ENCODE measurements around the gene KLHL33. TPM values are rescaled to one million over a fixed set of nuclear protein-coding genes. Genes with fewer than 3 reads are reported as not detected.

KLHL33 gene
- total and polyA plus RNA-seq, 2 donors from 2014 or later = 0.24 to 0.72 TPM

DNA sequence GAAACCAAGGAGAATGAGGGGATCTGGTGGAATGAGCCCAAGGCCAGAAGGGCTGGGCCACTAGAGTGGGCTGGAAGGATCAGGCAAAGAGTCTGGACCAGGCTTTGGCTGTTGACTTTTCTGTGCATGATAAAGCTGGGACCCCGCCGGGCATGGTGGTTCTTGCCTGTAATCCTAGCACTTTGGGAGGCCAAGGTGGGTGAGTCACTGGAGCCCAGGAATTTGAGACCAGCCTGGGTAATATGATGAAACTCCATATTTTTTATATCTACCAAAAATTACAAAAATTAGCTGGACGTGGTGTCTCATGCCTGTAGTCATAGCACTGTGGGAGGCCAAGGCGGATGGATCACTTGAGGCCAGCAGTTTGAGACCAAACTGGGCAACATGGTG is 393 bp upstream of the KLHL33 start:
- H3K27me3 ChIP-seq (ENCODE audit: control insufficient read depth, insufficient read depth, low read length) = peaks cover 3% of the 10 kb centered on the region
- H3K9ac ChIP-seq (ENCODE audit: low read length in 3 of 3) = no peak overlapping the region
- H3K4me3 ChIP-seq (ENCODE audit: low read length in 3 of 3) = no peak overlapping the region
- no peak overlapping the region for H3K27ac ChIP-seq (ENCODE audit: low read depth in 2 of 2, low read length in 2 of 2)
- DNase-seq (no peak), FAIRE-seq (no peak)
- no peaks in the 10 kb centered on the region for H3K9me3 ChIP-seq (ENCODE audit: control insufficient read depth in 2 of 3, insufficient read depth in 1 of 3, low read length in 3 of 3)
- no peaks in the 10 kb centered on the region for H3K36me3 ChIP-seq (ENCODE audit: control insufficient read depth in 2 of 3, insufficient read depth in 3 of 3, low read length in 3 of 3)
- H3K4me1 ChIP-seq (ENCODE audit: control insufficient read depth in 2 of 3, insufficient read depth in 2 of 3, low read depth in 1 of 3, low read length in 3 of 3) = peaks cover 0 to 9% (median 0%) of the 10 kb centered on the region in 3 donors
- TF ChIP-seq, protein P1, sequence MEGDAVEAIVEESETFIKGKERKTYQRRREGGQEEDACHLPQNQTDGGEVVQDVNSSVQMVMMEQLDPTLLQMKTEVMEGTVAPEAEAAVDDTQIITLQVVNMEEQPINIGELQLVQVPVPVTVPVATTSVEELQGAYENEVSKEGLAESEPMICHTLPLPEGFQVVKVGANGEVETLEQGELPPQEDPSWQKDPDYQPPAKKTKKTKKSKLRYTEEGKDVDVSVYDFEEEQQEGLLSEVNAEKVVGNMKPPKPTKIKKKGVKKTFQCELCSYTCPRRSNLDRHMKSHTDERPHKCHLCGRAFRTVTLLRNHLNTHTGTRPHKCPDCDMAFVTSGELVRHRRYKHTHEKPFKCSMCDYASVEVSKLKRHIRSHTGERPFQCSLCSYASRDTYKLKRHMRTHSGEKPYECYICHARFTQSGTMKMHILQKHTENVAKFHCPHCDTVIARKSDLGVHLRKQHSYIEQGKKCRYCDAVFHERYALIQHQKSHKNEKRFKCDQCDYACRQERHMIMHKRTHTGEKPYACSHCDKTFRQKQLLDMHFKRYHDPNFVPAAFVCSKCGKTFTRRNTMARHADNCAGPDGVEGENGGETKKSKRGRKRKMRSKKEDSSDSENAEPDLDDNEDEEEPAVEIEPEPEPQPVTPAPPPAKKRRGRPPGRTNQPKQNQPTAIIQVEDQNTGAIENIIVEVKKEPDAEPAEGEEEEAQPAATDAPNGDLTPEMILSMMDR (IDR thresholded peaks at IDR 0.05; ENCODE audit: borderline replicate concordance, extremely low read depth, insufficient read depth) = no peak
- intact Hi-C loops (cut with DNase I) = no loop called here

DNA sequence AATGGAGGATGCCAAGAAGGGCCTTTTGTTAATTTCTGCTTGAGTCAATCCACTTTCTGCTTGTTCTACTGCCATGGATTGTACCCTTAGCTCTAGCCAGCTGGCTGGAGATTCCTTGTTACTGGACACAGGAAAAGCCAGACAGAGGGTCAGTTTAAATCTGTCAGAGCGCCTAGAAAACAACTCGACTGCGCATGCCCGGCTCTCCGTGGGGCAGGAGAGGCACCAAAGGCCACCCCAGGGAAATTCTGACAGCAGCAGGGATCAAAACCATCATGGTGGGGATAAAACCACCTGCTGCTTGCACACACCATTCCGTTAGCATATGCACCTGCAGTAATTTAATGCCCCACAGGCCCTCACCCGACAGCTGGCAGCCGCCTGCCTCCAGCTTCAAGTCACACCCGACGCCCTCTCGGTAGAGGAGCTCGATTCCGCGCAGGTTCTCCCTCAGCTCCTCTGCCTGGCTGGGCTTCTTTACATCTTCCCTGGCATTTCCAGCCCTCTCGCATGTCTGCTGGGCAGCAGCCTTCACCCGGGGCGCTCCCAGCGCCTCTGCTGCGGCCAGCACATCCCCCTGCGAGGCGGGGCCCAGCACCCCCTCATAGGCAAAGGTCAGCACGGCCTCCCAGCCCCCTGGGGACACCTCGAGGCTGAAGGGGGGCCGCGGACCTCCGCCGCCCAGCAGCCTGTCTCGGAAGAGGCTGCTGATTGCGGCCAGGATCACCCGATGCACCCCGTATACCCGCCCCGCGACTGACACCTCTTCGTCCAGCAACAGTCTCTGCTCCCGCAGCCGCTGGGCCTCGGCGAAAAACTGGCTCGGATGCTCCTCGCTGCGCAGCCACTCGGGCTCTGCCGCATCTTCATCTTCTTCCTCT is 1.0 kb downstream of the KLHL33 start:
- Histone ChIP-seq H3K36me3 (ENCODE audit: control insufficient read depth in 2 of 3, insufficient read depth in 3 of 3, low read length in 3 of 3) (no peaks in the 10 kb centered on the region), H3K4me1 (ENCODE audit: control insufficient read depth in 2 of 3, insufficient read depth in 2 of 3, low read depth in 1 of 3, low read length in 3 of 3) (peaks cover 0 to 9% (median 0%) of the 10 kb centered on the region in 3 donors), H3K27me3 (ENCODE audit: control insufficient read depth, insufficient read depth, low read length) (peaks cover 3% of the 10 kb centered on the region), H3K9me3 (ENCODE audit: control insufficient read depth in 2 of 3, insufficient read depth in 1 of 3, low read length in 3 of 3) (no peaks in the 10 kb centered on the region), H3K9ac (ENCODE audit: low read length in 3 of 3) (no peak overlapping the region), H3K27ac (ENCODE audit: low read depth in 2 of 2, low read length in 2 of 2) (no peak overlapping the region), H3K4me3 (ENCODE audit: low read length in 3 of 3) (peak overlapping the region; percentile 34 to 55 (median 50))
- intact Hi-C loops (cut with DNase I) = no loop called here
- TF ChIP-seq, protein P1 (IDR thresholded peaks at IDR 0.05; ENCODE audit: borderline replicate concordance, extremely low read depth, insufficient read depth) = no peak
- DNase-seq (peak; percentile 38 to 89 (median 55)), FAIRE-seq (no peak)

DNA sequence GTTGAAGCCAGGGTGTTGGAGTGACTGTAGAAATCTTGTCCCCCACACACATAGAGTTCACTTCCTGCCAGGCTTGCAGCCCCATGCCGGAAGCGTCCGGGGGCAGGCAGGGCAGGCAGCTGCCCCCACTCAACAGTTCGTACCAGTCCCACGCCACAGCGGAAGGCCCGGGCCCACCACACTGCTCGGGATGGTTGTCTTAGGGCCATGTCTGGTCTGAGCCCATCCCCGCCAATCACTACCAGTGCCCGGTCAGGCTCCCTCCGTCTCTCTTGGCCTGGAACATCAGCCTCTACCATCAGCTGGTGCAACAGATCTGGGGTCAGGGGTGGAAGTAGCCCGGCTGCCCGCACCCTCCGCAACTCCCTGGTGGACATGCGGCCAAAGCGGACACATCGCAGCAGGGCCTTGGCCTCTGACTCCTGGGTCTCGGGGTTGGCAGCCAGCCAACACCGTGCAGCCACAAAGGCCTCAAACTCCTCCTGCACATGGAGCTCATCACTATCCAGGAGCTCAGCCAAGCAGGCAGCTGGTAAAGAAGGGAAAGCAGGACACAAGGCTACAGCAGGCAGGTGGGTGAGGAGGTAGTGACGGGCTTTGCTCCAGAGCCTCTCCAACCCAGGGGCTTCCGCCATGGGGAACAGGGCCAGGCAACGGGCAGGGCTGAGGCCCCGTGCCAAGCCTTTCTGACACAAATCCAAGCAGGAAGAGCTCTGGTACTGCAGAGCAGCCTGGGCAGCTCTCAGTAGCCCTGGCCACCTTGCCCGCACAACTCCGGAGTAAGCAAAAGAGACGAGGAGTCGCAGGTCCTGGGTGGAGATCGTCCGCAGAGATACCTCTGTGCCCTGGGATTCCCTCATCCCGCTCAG is 5.9 kb downstream of the KLHL33 start:
- H3K27me3 ChIP-seq (ENCODE audit: control insufficient read depth, insufficient read depth, low read length) = no peaks in the 10 kb centered on the region
- DNase-seq = peak in 1 of 5 donors; percentile 79
- H3K27ac ChIP-seq (ENCODE audit: low read depth in 2 of 2, low read length in 2 of 2) = no peak overlapping the region
- peaks cover 0 to 5% (median 0%) of the 10 kb centered on the region in 3 donors for H3K4me1 ChIP-seq (ENCODE audit: control insufficient read depth in 2 of 3, insufficient read depth in 2 of 3, low read depth in 1 of 3, low read length in 3 of 3)
- H3K36me3 ChIP-seq (ENCODE audit: control insufficient read depth in 2 of 3, insufficient read depth in 3 of 3, low read length in 3 of 3) = no peaks in the 10 kb centered on the region
- TF ChIP-seq, protein P1 (IDR thresholded peaks at IDR 0.05; ENCODE audit: borderline replicate concordance, extremely low read depth, insufficient read depth) = no peak
- H3K4me3 ChIP-seq (ENCODE audit: low read length in 3 of 3) = no peak overlapping the region
- intact Hi-C loops (cut with DNase I) = no loop called here
- no peak overlapping the region for H3K9ac ChIP-seq (ENCODE audit: low read length in 3 of 3)
- FAIRE-seq = no peak
- no peaks in the 10 kb centered on the region for H3K9me3 ChIP-seq (ENCODE audit: control insufficient read depth in 2 of 3, insufficient read depth in 1 of 3, low read length in 3 of 3)

All from kidney (tissue), 14 donors.